Neural progenitor cell (in vitro differentiated cells): Measurements from ENCODE around the gene PRDX3. TPM values are rescaled to one million over a fixed set of nuclear protein-coding genes. Genes with fewer than 3 reads are reported as not detected.

ENCODE experiments used
- DNase-seq: peaks from one replicate; pipeline ENCODE4 v3.0.0-alpha.2; 2016; ENCODE audit warnings: low spot score
- H2AFZ ChIP-seq: fragments of 200-600 bp; sonication (generic); replicated peaks from 2 replicates; pipeline ENCODE4 v1.6.1; 2016; ENCODE audit warnings: antibody characterized with exemption
- H3F3A ChIP-seq: fragments of 200-600 bp; sonication (generic); 2 replicates; pipeline ENCODE4 v1.6.1; 2016; ENCODE audit warnings: antibody characterized with exemption, low read depth
- H3K27ac ChIP-seq: fragments of 200-600 bp; sonication (generic); 2 replicates; pipeline ENCODE4 v1.5.1; 2016; ENCODE audit warnings: mild to moderate bottlenecking
- H3K27me3 ChIP-seq: fragments of 200-600 bp; sonication (generic); 2 replicates; pipeline ENCODE4 v1.6.1; 2016; ENCODE audit warnings: mild to moderate bottlenecking, moderate library complexity
- H3K36me3 ChIP-seq: fragments of 200-600 bp; sonication (generic); 2 replicates; pipeline ENCODE4 v1.5.1; 2016
- H3K4me1 ChIP-seq: fragments of 200-600 bp; sonication (generic); 2 replicates; pipeline ENCODE4 v1.6.1; 2016; ENCODE audit warnings: mixed run types
- H3K4me2 ChIP-seq: fragments of 200-600 bp; sonication (generic); 2 replicates; pipeline ENCODE4 v1.6.1; 2016
- H3K4me3 ChIP-seq: fragments of 200-600 bp; sonication (generic); 2 replicates; pipeline ENCODE4 v1.5.1; 2016
- H3K79me2 ChIP-seq: fragments of 200-600 bp; sonication (generic); 2 replicates; pipeline ENCODE4 v1.6.1; 2016; ENCODE audit warnings: low read depth
- H3K9ac ChIP-seq: fragments of 200-600 bp; sonication (generic); 2 replicates; pipeline ENCODE4 v1.6.1; 2016
- H3K9me3 ChIP-seq: fragments of 200-600 bp; sonication (generic); 2 replicates; pipeline ENCODE4 v1.5.1; 2016; ENCODE audit warnings: low read depth
- H4K20me1 ChIP-seq: fragments of 200-600 bp; sonication (generic); 2 replicates; pipeline ENCODE4 v1.6.1; 2016; ENCODE audit warnings: low read depth
- H3K27ac Mint-ChIP-seq: 3 replicates; pipeline ENCODE4 v1.8.0; 2021; ENCODE audit warnings: mixed read lengths
- H3K27me3 Mint-ChIP-seq: 2 replicates; pipeline ENCODE4 v1.8.0; 2022; ENCODE audit warnings: low read depth, mild to moderate bottlenecking, inconsistent platforms, moderate library complexity, mixed read lengths; ENCODE audit not compliant: insufficient read depth
- H3K36me3 Mint-ChIP-seq: 3 replicates; pipeline ENCODE4 v1.8.0; 2021; ENCODE audit warnings: mixed read lengths
- H3K4me1 Mint-ChIP-seq: 3 replicates; pipeline ENCODE4 v1.8.0; 2021; ENCODE audit warnings: mixed read lengths
- H3K4me3 Mint-ChIP-seq: 3 replicates; pipeline ENCODE4 v1.8.0; 2021; ENCODE audit warnings: mild to moderate bottlenecking, moderate library complexity, mixed read lengths
- H3K9me3 Mint-ChIP-seq: 3 replicates; pipeline ENCODE4 v1.8.0; 2020; ENCODE audit warnings: mixed read lengths
- EZH2 ChIP-seq: fragments of 200-600 bp; sonication (generic); IDR thresholded peaks from 2 replicates; pipeline ENCODE4 v1.6.1; 2017; ENCODE audit warnings: antibody characterized with exemption, mild to moderate bottlenecking, moderate library complexity
- EZH2phosphoT487 ChIP-seq: fragments of 200-600 bp; sonication (generic); IDR thresholded peaks from 2 replicates; pipeline ENCODE4 v1.6.1; 2017; ENCODE audit warnings: antibody characterized with exemption
- total RNA-seq: library from RNA; depleted of rRNA; stranded (reverse); fragments of >200 nt; gene quantifications from 2 replicates; pipeline ENCODE4 v1.2.3, GENCODE V29; 2015; ENCODE audit warnings: low replicate concordance
- TF ChIP-seq, protein P1 (sequence below): fragments of 200-600 bp; sonication (generic); IDR thresholded peaks from 2 replicates; pipeline ENCODE4 v1.5.1; 2017; ENCODE audit warnings: antibody characterized with exemption, mild to moderate bottlenecking

Gene PRDX3
- 338 and 405 TPM in 2 replicates for total RNA-seq

DNA sequence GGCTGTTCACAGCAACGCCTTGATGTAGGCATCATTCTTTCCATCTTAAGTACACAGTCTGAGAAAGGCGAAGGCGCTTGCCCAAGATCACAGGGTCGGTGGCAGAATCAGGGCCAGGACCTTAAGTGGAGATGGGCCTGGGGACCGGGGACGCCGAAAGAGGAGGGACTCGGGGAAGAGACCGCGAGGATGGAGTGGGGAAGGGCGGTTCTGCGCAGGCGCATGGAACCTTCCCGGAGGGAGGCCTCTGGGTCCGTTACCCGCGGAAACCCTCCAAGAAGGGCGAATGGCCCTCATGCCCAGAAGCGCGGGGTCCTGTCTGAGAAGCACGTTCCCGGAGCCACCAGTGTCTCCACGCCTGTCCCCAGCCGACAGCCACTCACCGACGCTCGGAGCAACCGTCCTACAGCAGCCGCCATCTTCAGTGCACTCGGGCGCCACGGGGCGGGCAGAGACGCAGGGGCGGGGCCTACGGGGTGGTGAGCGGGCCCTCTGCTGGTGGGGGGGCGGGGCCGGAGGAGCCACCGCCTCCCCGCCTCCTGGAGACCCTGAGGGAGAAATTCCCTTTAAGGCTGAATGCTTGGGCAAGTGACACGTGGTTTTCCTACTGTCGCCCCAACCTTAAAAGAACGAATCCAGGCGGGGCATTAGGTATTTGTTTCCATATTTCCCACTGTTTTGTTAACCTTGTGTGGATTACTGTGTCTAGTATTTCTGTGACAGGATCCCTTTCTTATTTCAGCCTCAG, at the start of gene PRDX3:
TSS of gene PRDX3 (minus strand) at position 441 of the 748 bp plus-strand sequence. CDS start at position 419, 22 bp downstream.
- Mint-ChIP-seq H3K4me1 (peaks cover 28% of the 10 kb centered on the region), H3K36me3 (peaks cover 11% of the 10 kb centered on the region), H3K9me3 (peaks cover 8% of the 10 kb centered on the region), H3K4me3 (peak within 1 kb of the TSS; percentile 100), H3K27me3 (peaks cover 6% of the 10 kb centered on the region), H3K27ac (peak within 1 kb of the TSS; percentile 97)
- Histone ChIP-seq H2AFZ (peak within 1 kb of the TSS; percentile 89), H3K27ac (peak within 1 kb of the TSS; percentile 78), H3K27me3 (no peaks in the 10 kb centered on the region), H3K9me3 (no peaks in the 10 kb centered on the region), H3K4me1 (peaks cover 12% of the 10 kb centered on the region), H3F3A (peaks cover 5% of the 10 kb centered on the region), H3K36me3 (no peaks in the 10 kb centered on the region), H3K4me3 (peak within 1 kb of the TSS; percentile 90), H3K9ac (peak within 1 kb of the TSS; percentile 73), H3K4me2 (peak within 1 kb of the TSS; percentile 89), H3K79me2 (peaks cover 49% of the 10 kb centered on the region), H4K20me1 (peaks cover 20% of the 10 kb centered on the region)
- no peak for TF ChIP-seq EZH2phosphoT487
- TF ChIP-seq, protein P1, sequence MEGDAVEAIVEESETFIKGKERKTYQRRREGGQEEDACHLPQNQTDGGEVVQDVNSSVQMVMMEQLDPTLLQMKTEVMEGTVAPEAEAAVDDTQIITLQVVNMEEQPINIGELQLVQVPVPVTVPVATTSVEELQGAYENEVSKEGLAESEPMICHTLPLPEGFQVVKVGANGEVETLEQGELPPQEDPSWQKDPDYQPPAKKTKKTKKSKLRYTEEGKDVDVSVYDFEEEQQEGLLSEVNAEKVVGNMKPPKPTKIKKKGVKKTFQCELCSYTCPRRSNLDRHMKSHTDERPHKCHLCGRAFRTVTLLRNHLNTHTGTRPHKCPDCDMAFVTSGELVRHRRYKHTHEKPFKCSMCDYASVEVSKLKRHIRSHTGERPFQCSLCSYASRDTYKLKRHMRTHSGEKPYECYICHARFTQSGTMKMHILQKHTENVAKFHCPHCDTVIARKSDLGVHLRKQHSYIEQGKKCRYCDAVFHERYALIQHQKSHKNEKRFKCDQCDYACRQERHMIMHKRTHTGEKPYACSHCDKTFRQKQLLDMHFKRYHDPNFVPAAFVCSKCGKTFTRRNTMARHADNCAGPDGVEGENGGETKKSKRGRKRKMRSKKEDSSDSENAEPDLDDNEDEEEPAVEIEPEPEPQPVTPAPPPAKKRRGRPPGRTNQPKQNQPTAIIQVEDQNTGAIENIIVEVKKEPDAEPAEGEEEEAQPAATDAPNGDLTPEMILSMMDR: no peak
- no peak for TF ChIP-seq EZH2
- DNase-seq: peak; percentile 97

DNA sequence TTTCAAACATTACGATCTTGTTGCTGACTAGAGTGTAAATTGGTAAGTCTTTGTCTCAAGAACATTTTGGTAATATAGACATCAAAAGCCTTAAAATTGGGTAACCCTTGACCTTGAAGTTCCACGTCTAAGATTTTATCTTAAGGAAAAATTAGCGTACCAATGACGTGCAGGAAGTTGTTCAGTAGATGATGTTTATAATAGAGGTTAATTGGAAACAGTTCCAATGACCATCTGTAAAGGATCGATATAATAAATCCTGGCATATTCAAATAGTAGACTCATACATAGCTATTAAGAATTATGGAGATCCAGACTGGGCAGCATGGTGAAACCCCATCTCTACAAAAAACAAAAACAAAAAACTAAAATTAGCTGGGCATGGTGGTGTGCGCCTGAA, 49.2 kb upstream of the PRDX3 start:
- peaks cover 7% of the 10 kb centered on the region for H3K4me1 ChIP-seq
- H4K20me1 ChIP-seq: no peaks in the 10 kb centered on the region
- H2AFZ ChIP-seq: no peak overlapping the region

DNA sequence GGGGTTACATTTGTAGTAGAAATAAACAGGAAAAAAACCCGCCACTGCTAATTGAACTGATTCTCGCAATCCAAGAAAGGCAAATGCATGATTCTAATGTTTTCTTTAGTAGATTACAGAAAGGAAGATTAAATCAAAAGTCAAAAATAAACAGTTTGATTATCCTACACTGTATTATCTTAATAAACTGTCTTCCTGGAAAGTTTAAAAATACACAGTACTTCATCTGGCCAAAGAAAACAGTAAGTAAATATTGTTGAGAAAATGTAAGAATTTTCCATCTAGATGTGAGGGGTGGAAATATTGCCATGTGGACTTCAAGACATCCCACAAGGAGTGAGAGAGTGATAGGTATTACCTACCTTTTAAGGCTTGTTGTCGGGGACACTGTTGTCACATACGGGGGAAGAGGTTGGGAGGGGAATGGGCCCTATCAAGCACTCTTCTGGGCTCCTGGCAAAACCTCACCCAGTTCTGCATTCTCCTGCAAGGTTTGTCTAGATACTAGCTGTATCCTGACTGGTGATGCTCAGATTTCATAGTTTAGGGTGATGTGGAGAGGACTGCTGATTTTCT, 46.6 kb upstream of the PRDX3 start:
- Histone ChIP-seq H3K9ac (no peak overlapping the region), H3K36me3 (no peaks in the 10 kb centered on the region), H3K79me2 (no peaks in the 10 kb centered on the region), H3K4me2 (no peak overlapping the region), H3K27ac (no peak overlapping the region), H3K27me3 (no peaks in the 10 kb centered on the region), H3K4me3 (no peak overlapping the region), H3K9me3 (no peaks in the 10 kb centered on the region), H4K20me1 (no peaks in the 10 kb centered on the region), H3F3A (no peaks in the 10 kb centered on the region), H2AFZ (no peak overlapping the region), H3K4me1 (peaks cover 21% of the 10 kb centered on the region)
- DNase-seq: no peak
- no peak overlapping the region for H3K4me3 Mint-ChIP-seq
- H3K36me3 Mint-ChIP-seq: peaks cover 1% of the 10 kb centered on the region
- TF ChIP-seq EZH2phosphoT487: no peak
- TF ChIP-seq, protein P1: no peak
- no peak for TF ChIP-seq EZH2
- peaks cover 20% of the 10 kb centered on the region for H3K4me1 Mint-ChIP-seq
- H3K27me3 Mint-ChIP-seq: peaks cover 3% of the 10 kb centered on the region
- H3K27ac Mint-ChIP-seq: no peak overlapping the region
- H3K9me3 Mint-ChIP-seq: no peaks in the 10 kb centered on the region

More for the DNA sequence above, 49.2 kb upstream of the PRDX3 start:
- H3K4me3 Mint-ChIP-seq: no peak overlapping the region
- Histone ChIP-seq H3K27me3 (no peaks in the 10 kb centered on the region), H3K27ac (no peak overlapping the region), H3K9me3 (no peaks in the 10 kb centered on the region), H3K79me2 (no peaks in the 10 kb centered on the region), H3K4me2 (no peak overlapping the region), H3K4me3 (no peak overlapping the region), H3K36me3 (no peaks in the 10 kb centered on the region), H3F3A (no peaks in the 10 kb centered on the region), H3K9ac (no peak overlapping the region)
- no peak for DNase-seq
- peaks cover 14% of the 10 kb centered on the region for H3K9me3 Mint-ChIP-seq
- peaks cover 10% of the 10 kb centered on the region for H3K36me3 Mint-ChIP-seq
- H3K27ac Mint-ChIP-seq: no peak overlapping the region
- H3K4me1 Mint-ChIP-seq: peaks cover 4% of the 10 kb centered on the region
- TF ChIP-seq, protein P1: no peak
- TF ChIP-seq EZH2 (no peak), EZH2phosphoT487 (no peak)
- H3K27me3 Mint-ChIP-seq: peaks cover 3% of the 10 kb centered on the region
